Hepatocyte (in vitro differentiated cells): ENCODE data around the gene NBAS. TPM values are rescaled to one million over a fixed set of nuclear protein-coding genes. Genes with fewer than 3 reads are reported as not detected.

ENCODE experiments used
- DNase-seq: peaks from one replicate; pipeline ENCODE4 v3.0.0-alpha.2; 2016; ENCODE audit warnings: low spot score
- H2AFZ ChIP-seq: fragments of 200-600 bp; sonication (generic); 2 replicates; pipeline ENCODE4 v1.6.0; 2016; ENCODE audit warnings: antibody characterized with exemption, mild to moderate bottlenecking
- H3K27ac ChIP-seq: fragments of 200-600 bp; sonication (generic); 2 replicates; pipeline ENCODE4 v1.5.1; 2016; ENCODE audit warnings: mild to moderate bottlenecking
- H3K27me3 ChIP-seq: fragments of 200-600 bp; sonication (generic); 2 replicates; pipeline ENCODE4 v1.6.1; 2016
- H3K36me3 ChIP-seq: fragments of 200-600 bp; sonication (generic); replicated peaks from 2 replicates; pipeline ENCODE4 v1.5.1; 2016; ENCODE audit warnings: low read depth; ENCODE audit not compliant: insufficient read depth
- H3K4me1 ChIP-seq: fragments of 200-600 bp; sonication (generic); 2 replicates; pipeline ENCODE4 v1.5.1; 2016; ENCODE audit warnings: mild to moderate bottlenecking, moderate library complexity; ENCODE audit not compliant: insufficient read depth
- H3K4me2 ChIP-seq: fragments of 200-600 bp; sonication (generic); 2 replicates; pipeline ENCODE4 v1.6.0; 2016
- H3K4me3 ChIP-seq: fragments of 200-600 bp; sonication (generic); 2 replicates; pipeline ENCODE4 v1.5.1; 2016; ENCODE audit warnings: mild to moderate bottlenecking
- H3K79me2 ChIP-seq: fragments of 200-600 bp; sonication (generic); 2 replicates; pipeline ENCODE4 v1.6.0; 2017; ENCODE audit warnings: mild to moderate bottlenecking
- H3K9me2 ChIP-seq: fragments of 200-600 bp; sonication (generic); replicated peaks from 2 replicates; pipeline ENCODE4 v1.6.0; 2017; ENCODE audit warnings: mild to moderate bottlenecking; ENCODE audit not compliant: insufficient read depth
- H3K9me3 ChIP-seq: fragments of 200-600 bp; sonication (generic); 2 replicates; pipeline ENCODE4 v1.5.1; 2016; ENCODE audit warnings: low read depth, mild to moderate bottlenecking
- H4K20me1 ChIP-seq: fragments of 200-600 bp; sonication (generic); 2 replicates; pipeline ENCODE4 v1.6.0; 2016; ENCODE audit warnings: mild to moderate bottlenecking; ENCODE audit not compliant: insufficient read depth, poor library complexity, severe bottlenecking
- EZH2 ChIP-seq: fragments of 200-600 bp; sonication (generic); IDR thresholded peaks from 2 replicates; pipeline ENCODE4 v1.6.1; 2016; ENCODE audit warnings: antibody characterized with exemption, mild to moderate bottlenecking, borderline replicate concordance
- EZH2phosphoT487 ChIP-seq: fragments of 200-600 bp; sonication (generic); IDR thresholded peaks from one replicate; pipeline ENCODE4 v1.6.1; 2018; ENCODE audit warnings: antibody characterized with exemption, mild to moderate bottlenecking, low read depth, moderate library complexity; ENCODE audit not compliant: unreplicated experiment, severe bottlenecking
- WGBS: methylation state at CpG from one replicate; pipeline ENCODE4 v1.1.6; 2016; ENCODE audit warnings: low lambda C conversion rate; ENCODE audit errors: missing lambda C conversion rate; 5-methylcytosine and 5-hydroxymethylcytosine counted together
- polyA plus RNA-seq: library from polyadenylated mRNA; unstranded; fragments of >200 nt; fragmentation: Nextera tagmentation; extraction: Ambion mirVana; gene quantifications from 2 replicates; pipeline ENCODE4 v1.2.1, GENCODE V29; 2016
- total RNA-seq: library from RNA; depleted of rRNA; stranded (reverse); fragments of >200 nt; gene quantifications from 2 replicates; pipeline ENCODE4 v1.2.3, GENCODE V29; 2014
- TF ChIP-seq, protein P1 (sequence below): fragments of 200-600 bp; sonication (generic); IDR thresholded peaks from 2 replicates; pipeline ENCODE4 v1.5.1; 2016; ENCODE audit warnings: antibody characterized with exemption, mild to moderate bottlenecking; ENCODE audit not compliant: poor library complexity

Gene NBAS
- total and polyA plus RNA-seq, 2 experiments from 2014 or later = 20.8 to 47.2 TPM

DNA sequence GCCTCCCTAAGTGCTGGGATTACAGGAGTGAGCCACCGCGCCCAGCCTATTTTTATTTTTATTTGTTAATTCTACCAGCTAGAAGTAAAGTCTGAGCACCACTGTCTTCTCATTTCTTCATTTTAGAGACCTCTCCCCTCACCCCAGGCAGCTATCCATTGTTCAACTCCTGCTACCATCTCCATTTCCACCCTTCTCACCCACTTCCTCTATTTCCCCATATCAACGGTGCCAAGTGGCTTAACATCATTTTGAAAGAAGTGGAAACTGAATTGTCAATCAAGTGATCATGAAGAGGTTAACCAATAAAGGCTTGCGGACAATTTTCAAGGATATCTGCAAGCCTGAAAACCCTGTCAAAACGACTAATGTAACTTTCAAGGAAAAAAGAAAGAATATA lies 323.1 kb downstream of the NBAS start:
- WGBS = 96% methylated on average over 5 of the region's 5 CpGs

DNA sequence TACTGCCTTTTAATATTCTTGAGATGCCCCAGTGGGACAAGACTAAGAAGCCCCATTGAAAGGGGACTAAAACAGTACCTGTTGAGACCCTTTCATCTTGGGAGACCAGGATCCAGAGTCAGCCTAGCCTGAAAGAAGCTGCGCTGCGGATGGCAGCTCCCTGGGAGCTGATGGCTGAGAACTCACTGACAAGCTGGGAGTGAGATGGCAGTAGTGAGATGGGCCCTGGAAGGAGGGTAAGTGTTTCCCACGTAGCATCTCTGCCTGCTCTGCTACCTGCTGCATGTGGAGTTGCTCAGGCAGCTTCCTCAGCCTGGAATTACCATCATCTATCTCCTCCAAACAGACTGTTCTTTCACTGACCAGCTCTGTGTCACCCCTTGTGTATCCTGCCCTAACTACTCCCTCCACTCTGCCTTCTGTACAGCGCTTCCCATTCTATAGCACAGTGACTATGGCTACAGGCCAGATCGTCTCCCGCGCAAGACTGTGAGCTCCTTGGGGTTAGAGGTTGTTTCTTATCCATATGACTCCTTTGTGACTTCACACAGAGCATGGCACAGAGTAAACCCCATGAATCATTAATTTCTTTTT lies 330.4 kb downstream of the NBAS start:
- no peak for DNase-seq
- no peak overlapping the region for H3K4me3 ChIP-seq
- H2AFZ ChIP-seq = no peak overlapping the region
- no peaks in the 10 kb centered on the region for H3K9me2 ChIP-seq
- H3K27ac ChIP-seq = no peak overlapping the region
- H3K79me2 ChIP-seq = no peaks in the 10 kb centered on the region
- WGBS = 91% methylated on average over 7 of the region's 7 CpGs
- H3K4me1 ChIP-seq = no peaks in the 10 kb centered on the region
- H3K9me3 ChIP-seq = no peaks in the 10 kb centered on the region
- H3K4me2 ChIP-seq = no peak overlapping the region
- H3K27me3 ChIP-seq = no peaks in the 10 kb centered on the region
- no peaks in the 10 kb centered on the region for H4K20me1 ChIP-seq
- TF ChIP-seq, protein P1, sequence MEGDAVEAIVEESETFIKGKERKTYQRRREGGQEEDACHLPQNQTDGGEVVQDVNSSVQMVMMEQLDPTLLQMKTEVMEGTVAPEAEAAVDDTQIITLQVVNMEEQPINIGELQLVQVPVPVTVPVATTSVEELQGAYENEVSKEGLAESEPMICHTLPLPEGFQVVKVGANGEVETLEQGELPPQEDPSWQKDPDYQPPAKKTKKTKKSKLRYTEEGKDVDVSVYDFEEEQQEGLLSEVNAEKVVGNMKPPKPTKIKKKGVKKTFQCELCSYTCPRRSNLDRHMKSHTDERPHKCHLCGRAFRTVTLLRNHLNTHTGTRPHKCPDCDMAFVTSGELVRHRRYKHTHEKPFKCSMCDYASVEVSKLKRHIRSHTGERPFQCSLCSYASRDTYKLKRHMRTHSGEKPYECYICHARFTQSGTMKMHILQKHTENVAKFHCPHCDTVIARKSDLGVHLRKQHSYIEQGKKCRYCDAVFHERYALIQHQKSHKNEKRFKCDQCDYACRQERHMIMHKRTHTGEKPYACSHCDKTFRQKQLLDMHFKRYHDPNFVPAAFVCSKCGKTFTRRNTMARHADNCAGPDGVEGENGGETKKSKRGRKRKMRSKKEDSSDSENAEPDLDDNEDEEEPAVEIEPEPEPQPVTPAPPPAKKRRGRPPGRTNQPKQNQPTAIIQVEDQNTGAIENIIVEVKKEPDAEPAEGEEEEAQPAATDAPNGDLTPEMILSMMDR = no peak
- no peak for TF ChIP-seq EZH2
- no peak for TF ChIP-seq EZH2phosphoT487
- H3K36me3 ChIP-seq = no peaks in the 10 kb centered on the region

More for the DNA sequence above, 323.1 kb downstream of the NBAS start:
- Histone ChIP-seq H4K20me1 (no peaks in the 10 kb centered on the region), H3K4me3 (no peak overlapping the region), H3K27me3 (no peaks in the 10 kb centered on the region), H3K9me3 (no peaks in the 10 kb centered on the region), H3K9me2 (no peaks in the 10 kb centered on the region), H2AFZ (no peak overlapping the region), H3K4me2 (no peak overlapping the region), H3K36me3 (no peaks in the 10 kb centered on the region), H3K27ac (no peak overlapping the region), H3K79me2 (no peaks in the 10 kb centered on the region), H3K4me1 (no peaks in the 10 kb centered on the region)
- no peak for TF ChIP-seq EZH2phosphoT487
- TF ChIP-seq EZH2 = no peak
- no peak for DNase-seq

DNA sequence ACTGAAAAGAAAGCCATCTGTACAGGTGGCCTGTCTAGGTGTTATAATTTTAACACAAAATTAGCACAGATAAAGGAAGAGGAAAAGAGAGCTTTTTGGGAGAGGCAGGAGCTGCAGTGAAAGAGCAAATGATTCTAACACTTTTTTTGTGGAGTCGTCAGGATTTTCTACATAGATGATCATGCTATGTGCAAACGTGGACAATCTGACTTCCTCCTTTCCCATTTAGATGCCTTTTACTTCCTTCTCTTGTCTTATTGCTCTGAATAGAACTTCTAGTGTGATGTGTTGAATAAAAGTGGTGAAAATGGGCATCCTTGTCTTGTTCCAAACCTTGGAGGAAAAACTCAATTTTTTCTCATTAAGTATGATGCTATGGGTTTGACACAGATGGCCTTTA lies 334.5 kb downstream of the NBAS start:
- Histone ChIP-seq H3K4me2 (no peak overlapping the region), H3K27me3 (no peaks in the 10 kb centered on the region), H3K9me2 (no peaks in the 10 kb centered on the region), H3K4me3 (no peak overlapping the region), H2AFZ (no peak overlapping the region), H4K20me1 (no peaks in the 10 kb centered on the region), H3K4me1 (no peaks in the 10 kb centered on the region), H3K36me3 (no peaks in the 10 kb centered on the region), H3K27ac (no peak overlapping the region), H3K79me2 (no peaks in the 10 kb centered on the region), H3K9me3 (no peaks in the 10 kb centered on the region)
- no peak for TF ChIP-seq EZH2phosphoT487
- TF ChIP-seq, protein P1 = no peak
- no peak for TF ChIP-seq EZH2
- DNase-seq = no peak
- WGBS = 74% methylated on average over 2 of the region's 2 CpGs

DNA sequence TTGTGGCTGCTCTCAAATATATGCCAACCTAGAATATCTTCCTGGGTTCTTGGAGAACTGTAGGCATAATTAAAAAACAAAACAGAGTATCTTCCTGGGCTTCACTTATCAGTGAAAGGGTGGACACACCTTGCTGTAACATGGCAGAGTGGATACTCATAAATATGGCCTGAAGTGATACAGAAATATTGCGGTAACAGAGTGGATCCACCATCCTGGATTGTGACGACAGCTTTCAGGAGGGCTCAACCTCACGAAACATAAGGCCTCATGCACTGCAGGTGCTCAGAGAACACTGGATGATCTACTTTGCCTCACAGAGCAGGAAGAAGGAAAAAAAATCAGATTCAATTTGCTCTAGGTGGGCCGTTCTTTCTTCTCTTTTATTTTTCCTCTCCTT lies 336.0 kb downstream of the NBAS start:
- Histone ChIP-seq H3K4me2 (no peak overlapping the region), H3K36me3 (no peaks in the 10 kb centered on the region), H4K20me1 (no peaks in the 10 kb centered on the region), H3K4me1 (no peaks in the 10 kb centered on the region), H3K4me3 (no peak overlapping the region), H3K9me3 (no peaks in the 10 kb centered on the region), H2AFZ (no peak overlapping the region), H3K27me3 (no peaks in the 10 kb centered on the region), H3K79me2 (no peaks in the 10 kb centered on the region), H3K27ac (no peak overlapping the region), H3K9me2 (no peaks in the 10 kb centered on the region)
- no peak for TF ChIP-seq EZH2
- TF ChIP-seq EZH2phosphoT487 = no peak
- TF ChIP-seq, protein P1 = no peak
- DNase-seq = no peak
- 100% methylated on average over 4 of the region's 4 CpGs for WGBS
